Amygdala (tissue), 56 donors: ENCODE results near the gene MTG1.
"Not testable (repeated sequence)": the region's sequence is repeated elsewhere in the genome, so short reads cannot be mapped to it uniquely, and the experiment has no call there.

Source experiments
- DNase-seq, 56 donors: peaks; one replicate each; lab custom pipeline; 2025; lab: John Stamatoyannopoulos, UW

Gene MTG1

GRCh38 chr10:133396035-133396624, 2.2 kb downstream of the MTG1 start:
- no peak for DNase-seq

DNA sequence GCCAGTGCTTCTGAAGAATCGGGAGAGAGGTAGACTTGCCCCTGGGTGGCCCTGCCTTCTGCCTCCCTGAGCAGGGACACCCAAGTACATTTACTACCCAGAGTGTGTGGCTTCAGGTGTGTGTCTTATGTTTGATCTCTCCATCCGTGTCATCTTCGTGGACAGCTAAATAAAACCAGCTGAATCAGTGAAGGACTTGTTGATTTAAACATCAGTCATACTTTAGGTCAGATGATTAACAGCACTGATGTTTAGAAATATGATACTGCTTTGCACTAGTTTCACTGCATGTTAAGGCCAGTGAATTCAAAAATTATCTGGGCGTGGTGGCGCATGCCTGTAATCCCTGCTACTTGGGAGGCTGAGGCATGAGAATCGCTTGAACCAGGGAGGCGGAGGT, 4.0 kb downstream of the MTG1 start:
- DNase-seq: no peak

GRCh38 chr10:133399123-133399601, 5.2 kb downstream of the MTG1 start:
- no peak for DNase-seq

- no peak for DNase-seq
Observed at GRCh38 chr10:133400624-133401424, 6.9 kb downstream of the MTG1 start.

DNA sequence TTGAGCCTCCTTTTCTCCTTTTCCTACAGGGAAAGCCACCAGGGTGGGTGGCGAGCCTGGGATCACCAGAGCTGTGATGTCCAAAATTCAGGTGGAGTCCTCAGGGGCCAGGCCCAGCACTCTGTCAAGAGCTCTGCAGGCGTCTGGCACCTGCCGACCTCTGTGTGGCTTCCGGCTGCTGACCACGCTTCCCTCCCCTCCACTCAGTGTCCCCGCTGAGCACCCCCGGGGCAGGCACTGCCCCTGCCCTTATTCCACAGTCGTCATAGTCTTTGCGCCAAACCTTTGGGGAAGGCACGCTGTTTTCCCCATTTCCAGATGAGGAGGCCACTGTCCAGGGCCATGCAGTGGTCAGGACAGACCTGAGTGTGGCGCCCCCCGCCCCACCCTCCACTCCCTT, 7.5 kb downstream of the MTG1 start:
- DNase-seq: no peak

GRCh38 chr10:133401981-133402725, 8.2 kb downstream of the MTG1 start:
- DNase-seq: no peak

DNA sequence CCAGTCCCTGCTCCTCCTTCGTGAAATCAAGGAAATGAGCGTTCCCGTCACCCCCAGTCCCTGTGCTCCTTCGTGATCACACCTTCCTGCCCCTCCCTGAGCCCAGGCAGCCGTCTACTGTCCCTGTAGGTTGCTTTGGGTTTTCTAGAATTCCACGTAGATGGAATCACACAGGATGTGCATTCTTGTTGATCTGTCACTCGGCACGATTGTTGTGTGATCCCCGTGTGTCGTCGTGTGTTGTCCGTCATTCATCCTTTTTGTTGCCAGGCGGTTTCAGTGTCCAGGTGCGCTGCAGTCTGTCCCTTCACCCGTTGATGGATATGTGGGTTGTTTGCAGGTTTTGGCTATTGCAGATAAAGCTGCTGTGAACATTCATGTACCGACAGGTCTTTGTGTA, 9.4 kb downstream of the MTG1 start:
- DNase-seq: no peak

GRCh38 chr10:133403784-133404183, 9.8 kb downstream of the MTG1 start:
- DNase-seq: no peak

DNA sequence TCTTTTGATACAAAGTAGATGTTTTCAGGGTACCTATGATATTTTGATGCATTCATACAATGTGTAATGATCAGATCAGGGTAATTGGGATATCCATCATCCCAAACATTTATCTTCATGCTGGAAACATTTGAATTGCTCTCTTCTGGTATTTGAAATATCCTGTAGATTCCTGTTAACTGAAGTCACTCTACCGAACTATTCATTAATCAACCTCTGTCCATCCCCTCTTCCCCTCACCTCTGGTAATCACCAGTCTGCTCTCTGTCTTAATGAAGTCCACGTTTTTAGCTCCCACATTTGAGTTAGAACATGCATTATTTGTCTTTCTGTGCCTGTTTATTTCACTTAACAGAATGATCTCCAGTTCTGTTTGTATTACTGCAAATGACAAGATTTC, 11.3 kb downstream of the MTG1 start:
- DNase-seq: no peak

DNA sequence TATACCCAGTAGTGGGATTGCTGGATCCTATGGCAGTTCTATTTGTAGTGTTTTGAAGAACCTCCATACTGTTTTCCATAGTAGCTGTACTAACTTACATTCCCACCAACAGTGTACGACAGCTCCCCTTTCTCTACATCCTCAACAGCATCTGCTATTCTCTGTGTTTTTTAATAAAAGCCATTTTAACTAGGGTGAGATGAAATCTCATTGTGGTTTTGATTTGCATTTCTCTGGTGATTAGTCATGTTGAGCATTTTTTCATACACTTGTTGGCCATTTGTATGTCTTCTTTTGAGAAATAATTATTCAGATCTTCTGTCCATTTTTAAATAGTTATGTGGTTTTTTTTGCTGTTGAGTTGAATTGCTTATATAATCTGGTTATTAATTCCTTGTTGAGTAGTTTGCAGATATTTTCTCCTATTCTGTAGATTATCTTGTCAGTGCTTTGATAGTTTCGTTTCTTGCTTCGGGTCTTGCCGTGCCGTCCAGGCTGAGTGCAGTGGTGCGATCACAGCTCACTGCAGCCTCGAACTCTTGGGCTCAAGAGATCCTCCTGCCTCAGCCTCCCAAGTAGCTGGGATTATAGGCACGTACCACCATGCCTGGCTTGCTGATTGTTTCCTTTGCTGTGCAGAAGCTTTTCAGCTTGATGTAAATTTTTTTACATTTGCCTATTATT, 12.0 kb downstream of the MTG1 start:
- DNase-seq: no peak

DNA sequence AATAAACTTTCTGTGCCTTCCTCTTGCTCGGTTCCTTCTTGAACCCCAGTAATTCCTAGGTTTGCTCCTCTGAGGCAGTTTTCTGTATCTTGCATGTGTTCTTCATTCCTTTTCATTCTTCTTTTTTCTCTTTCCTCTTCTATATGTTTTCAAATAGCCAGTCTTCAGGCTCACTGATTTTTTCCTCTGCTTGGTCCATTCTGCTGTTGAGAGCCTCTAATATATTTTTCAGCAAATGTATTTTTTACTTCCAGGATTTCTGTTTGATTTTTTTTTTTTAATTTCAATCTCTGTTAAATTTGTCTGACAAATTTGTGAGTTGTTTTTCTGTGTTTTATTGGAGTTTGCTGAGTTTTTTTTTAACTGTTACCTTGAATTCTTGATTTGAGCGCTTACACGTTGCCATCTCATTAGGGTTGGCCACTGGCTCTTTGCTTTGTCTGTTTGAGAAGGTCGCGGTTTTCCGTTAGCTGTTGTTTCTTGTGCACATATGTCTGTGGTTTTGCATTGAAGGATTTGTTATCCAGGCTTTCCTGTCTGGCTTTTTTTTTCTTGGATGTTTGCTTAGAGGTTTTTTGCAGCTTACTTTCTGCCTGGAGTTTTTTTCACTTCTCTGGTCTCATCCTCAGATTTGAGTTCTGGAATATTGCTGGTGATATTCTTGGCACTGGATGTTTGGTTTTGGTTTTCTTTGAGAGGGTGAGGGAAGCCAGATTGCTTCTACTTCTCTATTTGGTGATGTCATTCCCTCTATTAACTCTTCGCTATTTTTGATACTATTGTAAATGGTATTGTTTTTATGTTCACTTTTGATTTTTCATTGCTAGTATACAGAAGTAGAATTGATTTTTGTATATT, 17.8 kb downstream of the MTG1 start:
- no peak for DNase-seq

- DNase-seq: no peak
Observed at GRCh38 chr10:133412381-133412711, 18.4 kb downstream of the MTG1 start.

DNA sequence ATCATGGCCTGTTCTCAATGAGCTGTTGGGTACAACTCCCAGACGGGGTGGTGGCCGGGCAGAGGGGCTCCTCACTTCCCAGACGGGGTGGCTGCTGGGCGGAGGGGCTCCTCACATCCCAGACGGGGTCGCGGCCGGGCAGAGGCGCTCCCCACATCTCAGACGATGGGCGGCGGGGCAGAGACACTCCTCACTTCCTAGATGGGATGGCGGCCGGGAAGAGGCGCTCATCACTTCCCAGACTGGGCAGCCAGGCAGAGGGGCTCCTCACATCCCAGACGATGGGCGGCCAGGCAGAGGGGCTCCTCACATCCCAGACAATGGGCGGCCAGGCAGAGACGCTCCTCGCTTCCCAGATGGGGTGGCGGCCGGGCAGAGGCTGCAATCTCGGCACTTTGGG, 20.4 kb downstream of the MTG1 start:
- DNase-seq: not testable (repeated sequence)

DNA sequence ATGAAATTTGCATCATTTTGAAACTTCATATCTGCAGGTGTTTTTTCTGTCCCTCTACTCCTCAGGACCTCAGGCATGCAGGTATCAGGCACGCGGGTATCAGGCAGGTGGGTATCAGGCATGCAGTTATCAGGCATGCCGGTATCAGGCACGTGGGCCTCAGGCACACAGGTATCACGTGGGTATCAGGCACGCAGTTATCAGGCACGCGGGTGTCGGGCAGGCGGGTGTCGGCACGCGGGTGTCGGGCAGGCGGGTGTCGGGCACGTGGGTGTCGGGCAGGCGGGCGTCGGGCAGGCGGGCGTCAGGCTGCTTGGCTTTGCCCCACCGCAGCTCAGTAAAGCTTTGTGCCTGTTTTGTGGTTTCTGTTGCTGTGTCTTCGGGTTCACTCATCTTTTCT, 21.8 kb downstream of the MTG1 start:
- no peak for DNase-seq

DNA sequence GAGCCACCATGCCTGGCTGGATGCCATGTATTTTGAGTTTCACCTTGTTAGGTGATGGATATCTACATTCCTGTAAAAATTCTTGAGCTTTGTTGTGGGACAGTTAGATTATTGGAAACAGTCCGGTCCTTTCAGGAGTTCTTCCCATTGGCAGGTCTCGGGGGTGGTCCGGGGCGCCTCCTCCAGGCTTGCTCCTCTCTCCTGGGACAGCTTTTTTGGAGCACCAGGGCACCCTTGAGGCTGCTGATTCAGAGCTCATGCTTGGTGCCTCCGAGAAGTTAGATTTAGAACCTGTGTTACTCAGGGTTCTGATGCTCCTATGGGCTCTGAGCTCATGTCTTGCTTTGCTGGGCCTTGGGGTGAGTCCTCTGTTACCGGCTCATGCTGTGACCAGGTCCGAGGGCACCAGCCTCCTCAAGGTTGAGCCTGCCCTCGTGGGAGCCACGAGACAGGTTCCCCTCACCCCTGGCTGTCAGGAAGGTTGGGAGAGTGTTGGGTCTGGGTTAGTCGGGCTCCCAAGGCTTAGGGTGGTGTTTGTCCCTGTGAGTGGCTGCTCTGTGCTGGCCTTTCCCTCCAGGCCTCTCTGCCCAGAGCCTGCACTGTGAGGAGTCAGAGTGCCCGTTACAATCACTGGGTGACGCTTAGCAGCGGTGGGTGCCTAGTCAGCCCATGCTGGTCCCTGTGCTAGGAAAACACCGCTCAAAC, 24.5 kb downstream of the MTG1 start:
- DNase-seq: no peak

GRCh38 chr10:133419211-133419950, 25.4 kb downstream of the MTG1 start:
- DNase-seq: no peak

DNA sequence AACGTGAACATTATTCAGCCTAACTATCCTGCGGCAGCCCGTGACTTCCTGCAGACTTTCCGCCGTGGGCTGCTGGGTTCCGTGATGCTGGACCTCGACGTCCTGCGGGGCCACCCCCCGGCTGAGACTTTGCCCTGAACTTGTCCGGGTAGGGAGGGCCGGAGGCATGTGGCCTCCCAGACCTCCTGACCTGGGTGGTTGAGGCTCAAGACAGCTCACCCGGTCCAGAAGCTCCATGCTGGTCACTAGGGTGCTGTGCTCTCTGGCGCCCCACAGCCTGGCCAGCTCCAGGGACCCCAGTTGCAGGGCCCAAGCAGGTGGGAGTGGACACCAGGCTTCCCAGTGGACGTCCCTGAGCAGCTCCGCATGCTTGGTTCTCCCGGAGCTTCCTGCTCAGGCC, 26.1 kb downstream of the MTG1 start:
- DNase-seq: no peak

- no peak for DNase-seq
Observed at GRCh38 chr10:133420579-133420978, 26.6 kb downstream of the MTG1 start.
